DOHH2 (cell line): ENCODE data around the gene TUB.
A peak's percentile ranks its signal among the peaks of the same experiment; 100 is the strongest.

ENCODE experiments used
- H3F3A ChIP-seq: fragments of 200-600 bp; sonication (generic), shearing (Covaris generic); 2 replicates; pipeline ENCODE4 v1.6.0; 2016; ENCODE audit warnings: antibody characterized with exemption, mild to moderate bottlenecking; ENCODE audit not compliant: control insufficient read depth, insufficient read depth
- H3K27ac ChIP-seq: fragments of 200-600 bp; sonication (generic); 2 replicates; pipeline ENCODE4 v1.5.1; 2014; ENCODE audit warnings: low read depth, mild to moderate bottlenecking, low read length, moderate library complexity
- H3K27me3 ChIP-seq: fragments of 200-600 bp; sonication (generic); 2 replicates; pipeline ENCODE4 v1.6.1; 2014; ENCODE audit warnings: mild to moderate bottlenecking, low read length, mixed read lengths; ENCODE audit not compliant: control insufficient read depth
- H3K36me3 ChIP-seq: fragments of 200-600 bp; sonication (generic); 2 replicates; pipeline ENCODE4 v1.6.1; 2014; ENCODE audit warnings: mild to moderate bottlenecking, low read length, moderate library complexity, mixed read lengths; ENCODE audit not compliant: control insufficient read depth
- H3K4me1 ChIP-seq: fragments of 200-600 bp; sonication (generic); 2 replicates; pipeline ENCODE4 v1.6.1; 2014; ENCODE audit warnings: mild to moderate bottlenecking, low read length, mixed read lengths; ENCODE audit not compliant: control insufficient read depth
- H3K4me2 ChIP-seq: fragments of 200-600 bp; sonication (generic); 2 replicates; pipeline ENCODE4 v1.6.0; 2014; ENCODE audit warnings: mild to moderate bottlenecking, low read length, moderate library complexity
- H3K4me3 ChIP-seq: fragments of 200-600 bp; sonication (generic); 2 replicates; pipeline ENCODE4 v1.5.1; 2014; ENCODE audit warnings: mild to moderate bottlenecking, low read length, mixed read lengths
- H3K79me2 ChIP-seq: fragments of 200-600 bp; sonication (generic); 2 replicates; pipeline ENCODE4 v1.6.1; 2014; ENCODE audit warnings: mild to moderate bottlenecking, low read length, mixed read lengths; ENCODE audit not compliant: control insufficient read depth
- H3K9me2 ChIP-seq: fragments of 200-600 bp; sonication (generic); replicated peaks from 2 replicates; pipeline ENCODE4 v1.6.1; 2014; ENCODE audit warnings: mild to moderate bottlenecking, low read length, mixed read lengths; ENCODE audit not compliant: control insufficient read depth
- H3K9me3 ChIP-seq: fragments of 200-600 bp; sonication (generic); 2 replicates; pipeline ENCODE4 v1.6.1; 2014; ENCODE audit warnings: antibody characterized with exemption, low read length, mixed read lengths; ENCODE audit not compliant: control insufficient read depth, insufficient read depth
- H4K20me1 ChIP-seq: fragments of 200-600 bp; sonication (generic); 2 replicates; pipeline ENCODE4 v1.6.0; 2014; ENCODE audit warnings: low read depth, mild to moderate bottlenecking, antibody characterized with exemption, low read length, moderate library complexity; ENCODE audit not compliant: control insufficient read depth, insufficient read depth
- CTCF ChIP-seq: fragments of 200-600 bp; sonication (generic); IDR thresholded peaks from one replicate; pipeline ENCODE4 v1.5.1; 2014; ENCODE audit warnings: antibody characterized with exemption, mild to moderate bottlenecking, low read depth, low read length; ENCODE audit not compliant: poor library complexity, severe bottlenecking
- EZH2phosphoT487 ChIP-seq: fragments of 200-600 bp; sonication (generic); IDR thresholded peaks from 2 replicates; pipeline ENCODE4 v1.6.1; 2017; ENCODE audit warnings: borderline replicate concordance, mild to moderate bottlenecking, antibody characterized with exemption, low read length, moderate library complexity, mixed read lengths

The TUB gene

GRCh38 chr11:8086571-8086970 lies 5.6 kb downstream of the TUB start:
- TF ChIP-seq CTCF (no peak), EZH2phosphoT487 (no peak)
- Histone ChIP-seq H3K27ac (no peak overlapping the region), H3K4me2 (no peak overlapping the region), H3K79me2 (no peaks in the 10 kb centered on the region), H3K9me3 (no peaks in the 10 kb centered on the region), H3K4me1 (no peaks in the 10 kb centered on the region), H3K36me3 (no peaks in the 10 kb centered on the region), H3K27me3 (peaks cover 7% of the 10 kb centered on the region; the same call in 1 of the 2 replicates), H3K9me2 (no peaks in the 10 kb centered on the region), H3K4me3 (no peak overlapping the region), H4K20me1 (no peaks in the 10 kb centered on the region), H3F3A (no peaks in the 10 kb centered on the region)

GRCh38 chr11:8087185-8087584 lies 6.2 kb downstream of the TUB start:
- H3F3A ChIP-seq: no peaks in the 10 kb centered on the region
- H3K4me1 ChIP-seq: no peaks in the 10 kb centered on the region
- H3K9me3 ChIP-seq: no peaks in the 10 kb centered on the region
- no peaks in the 10 kb centered on the region for H4K20me1 ChIP-seq
- no peaks in the 10 kb centered on the region for H3K36me3 ChIP-seq
- TF ChIP-seq EZH2phosphoT487 (no peak), CTCF (peak; percentile 9)
- H3K4me3 ChIP-seq: no peak overlapping the region
- no peaks in the 10 kb centered on the region for H3K79me2 ChIP-seq
- H3K27ac ChIP-seq: no peak overlapping the region
- H3K9me2 ChIP-seq: no peaks in the 10 kb centered on the region
- H3K27me3 ChIP-seq: peaks cover 7% of the 10 kb centered on the region; the same call in 1 of the 2 replicates
- no peak overlapping the region for H3K4me2 ChIP-seq

- no peak overlapping the region for H3K4me2 ChIP-seq
These were observed 6.7 kb downstream of the TUB start for GRCh38 chr11:8087756-8088155.

More at GRCh38 chr11:8087756-8088155, 6.7 kb downstream of the TUB start:
- Histone ChIP-seq H4K20me1 (no peaks in the 10 kb centered on the region), H3K4me3 (no peak overlapping the region), H3K9me3 (no peaks in the 10 kb centered on the region), H3K36me3 (no peaks in the 10 kb centered on the region), H3K79me2 (no peaks in the 10 kb centered on the region), H3K27me3 (peaks cover 7% of the 10 kb centered on the region; the same call in 1 of the 2 replicates), H3F3A (no peaks in the 10 kb centered on the region), H3K9me2 (no peaks in the 10 kb centered on the region), H3K4me1 (peaks cover 5% of the 10 kb centered on the region), H3K27ac (no peak overlapping the region)
- TF ChIP-seq CTCF (no peak), EZH2phosphoT487 (no peak)
